Neuronal stem cell (in vitro differentiated cells): Measurements from ENCODE around the gene CBL.

ENCODE experiments used
- DNase-seq: peaks from one replicate; pipeline ENCODE4 v3.0.0-alpha.2; 2013; ENCODE audit warnings: low spot score
- H2AFZ ChIP-seq: one replicate; pipeline ENCODE4 v1.6.1; 2013; ENCODE audit warnings: mild to moderate bottlenecking, low read length, inconsistent platforms
- H2AK5ac ChIP-seq: 2 replicates; pipeline ENCODE4 v1.6.1; 2013; ENCODE audit warnings: low read depth, mild to moderate bottlenecking, inconsistent platforms, low read length, moderate library complexity, mixed read lengths
- H2BK120ac ChIP-seq: 2 replicates; pipeline ENCODE4 v1.6.1; 2013; ENCODE audit warnings: low read depth, mild to moderate bottlenecking, inconsistent platforms, low read length, moderate library complexity, mixed read lengths
- H2BK12ac ChIP-seq: one replicate; pipeline ENCODE4 v1.6.1; 2013; ENCODE audit warnings: low read length, inconsistent platforms
- H2BK15ac ChIP-seq: 2 replicates; pipeline ENCODE4 v1.6.1; 2013; ENCODE audit warnings: mild to moderate bottlenecking, low read length, inconsistent platforms, mixed read lengths
- H2BK5ac ChIP-seq: one replicate; pipeline ENCODE4 v1.6.1; 2013; ENCODE audit warnings: inconsistent platforms, mild to moderate bottlenecking, low read length, moderate library complexity
- H3K14ac ChIP-seq: one replicate; pipeline ENCODE4 v1.6.1; 2013; ENCODE audit warnings: low read length, inconsistent platforms
- H3K18ac ChIP-seq: 2 replicates; pipeline ENCODE4 v1.6.1; 2013; ENCODE audit warnings: low read length, inconsistent platforms
- H3K23ac ChIP-seq: 2 replicates; pipeline ENCODE4 v1.6.1; 2013; ENCODE audit warnings: low read depth, mild to moderate bottlenecking, mixed read lengths, low read length, inconsistent platforms; ENCODE audit not compliant: poor library complexity
- H3K27ac ChIP-seq: replicated peaks from 3 replicates; pipeline ENCODE4 v1.5.1; 2013; ENCODE audit warnings: low read length, inconsistent platforms
- H3K27me3 ChIP-seq, 3 experiments: 2 replicates each; pipeline ENCODE4 v1.6.1; 2013; ENCODE audit warnings: low read length in 3 of 3, mild to moderate bottlenecking in 2 of 3, inconsistent platforms in 1 of 3, low read depth in 1 of 3, mixed read lengths in 1 of 3, moderate library complexity in 1 of 3; ENCODE audit not compliant: control insufficient read depth in 3 of 3, insufficient read depth in 3 of 3
- H3K36me3 ChIP-seq, 2 donors: replicated peaks in 1 of 2; 2 replicates each; pipeline ENCODE4 v1.6.1; 2013; ENCODE audit warnings: low read length in 2 of 2; ENCODE audit not compliant: control insufficient read depth in 2 of 2, insufficient read depth in 2 of 2
- H3K4ac ChIP-seq: 2 replicates; pipeline ENCODE4 v1.6.1; 2013; ENCODE audit warnings: inconsistent platforms, mild to moderate bottlenecking, low read length, moderate library complexity
- H3K4me1 ChIP-seq, 2 donors: 1 replicate in 1 of 2; 2 replicates in 1 of 2; pipeline ENCODE4 v1.6.1; 2013; ENCODE audit warnings: low read length in 2 of 2, low read depth in 1 of 2; ENCODE audit not compliant: control insufficient read depth in 2 of 2, insufficient read depth in 1 of 2
- H3K4me2 ChIP-seq: one replicate; pipeline ENCODE4 v1.6.1; 2013; ENCODE audit warnings: mild to moderate bottlenecking, low read length, inconsistent platforms; ENCODE audit not compliant: insufficient read depth, poor library complexity, severe bottlenecking
- H3K4me3 ChIP-seq, 2 donors: 2 replicates each; pipeline ENCODE4 v1.5.1; 2013; ENCODE audit warnings: low read length in 2 of 2, mild to moderate bottlenecking in 2 of 2, inconsistent platforms in 1 of 2, moderate library complexity in 1 of 2
- H3K79me1 ChIP-seq: one replicate; pipeline ENCODE4 v1.6.1; 2013; ENCODE audit warnings: low read depth, mild to moderate bottlenecking, inconsistent platforms, low read length, moderate library complexity
- H3K9ac ChIP-seq: one replicate; pipeline ENCODE4 v1.6.1; 2013; ENCODE audit warnings: mild to moderate bottlenecking, low read depth, low read length, inconsistent platforms; ENCODE audit not compliant: poor library complexity
- H3K9me3 ChIP-seq, 2 donors: replicated peaks in 1 of 2; 2 replicates each; pipeline versions ENCODE3 to v1.6.1; 2013; ENCODE audit warnings: low read length in 2 of 2, mild to moderate bottlenecking in 2 of 2, inconsistent platforms in 1 of 2, low read depth in 1 of 2, mixed read lengths in 1 of 2, moderate library complexity in 1 of 2; ENCODE audit not compliant: control insufficient read depth in 2 of 2, insufficient read depth in 1 of 2
- H4K8ac ChIP-seq: one replicate; pipeline ENCODE4 v1.6.1; 2013; ENCODE audit warnings: low read depth, mild to moderate bottlenecking, inconsistent platforms, low read length, moderate library complexity
- H4K91ac ChIP-seq: one replicate; pipeline ENCODE4 v1.6.1; 2013; ENCODE audit warnings: low read length, low read depth, mild to moderate bottlenecking, inconsistent platforms; ENCODE audit not compliant: poor library complexity
- WGBS, 2 donors: extraction: QIAGEN DNeasy Blood & Tissue Kit; methylation state at CpG; one replicate each; pipeline ENCODE4 v1.1.7; 2013; ENCODE audit warnings: missing lambda C conversion rate in 2 of 2, mixed read lengths in 1 of 2; ENCODE audit not compliant: insufficient read length in 2 of 2, insufficient replicate concordance in 1 of 2; ENCODE audit errors: extremely low coverage in 2 of 2; 5-methylcytosine and 5-hydroxymethylcytosine counted together

The CBL gene

GRCh38 chr11:119258180-119258579 lies 52.0 kb downstream of the CBL start:
- H3K36me3 ChIP-seq = peaks cover 0 to 6% of the 10 kb centered on the region in 2 donors
- no peak overlapping the region for H2BK120ac ChIP-seq
- H3K4me2 ChIP-seq = no peak overlapping the region
- H3K14ac ChIP-seq = no peak overlapping the region
- DNase-seq = no peak
- H4K8ac ChIP-seq = no peak overlapping the region
- H3K27ac ChIP-seq = no peak overlapping the region
- no peak overlapping the region for H3K4me3 ChIP-seq
- no peak overlapping the region for H2BK15ac ChIP-seq
- H3K9me3 ChIP-seq = no peaks in the 10 kb centered on the region
- no peak overlapping the region for H2BK5ac ChIP-seq
- H2AK5ac ChIP-seq = no peak overlapping the region
- H2BK12ac ChIP-seq = no peak overlapping the region
- H3K27me3 ChIP-seq = no peaks in the 10 kb centered on the region
- H2AFZ ChIP-seq = no peak overlapping the region
- no peak overlapping the region for H3K18ac ChIP-seq
- H3K4me1 ChIP-seq = peaks cover 0 to 1% of the 10 kb centered on the region in 2 donors
- H3K4ac ChIP-seq = no peak overlapping the region
- H3K79me1 ChIP-seq = peaks cover 3% of the 10 kb centered on the region
- WGBS, 2 donors = no CpG with 5 or more reads among the region's 5 CpGs
- no peak overlapping the region for H4K91ac ChIP-seq
- H3K23ac ChIP-seq = peak overlapping the region; percentile 25
- H3K9ac ChIP-seq = no peak overlapping the region

DNA sequence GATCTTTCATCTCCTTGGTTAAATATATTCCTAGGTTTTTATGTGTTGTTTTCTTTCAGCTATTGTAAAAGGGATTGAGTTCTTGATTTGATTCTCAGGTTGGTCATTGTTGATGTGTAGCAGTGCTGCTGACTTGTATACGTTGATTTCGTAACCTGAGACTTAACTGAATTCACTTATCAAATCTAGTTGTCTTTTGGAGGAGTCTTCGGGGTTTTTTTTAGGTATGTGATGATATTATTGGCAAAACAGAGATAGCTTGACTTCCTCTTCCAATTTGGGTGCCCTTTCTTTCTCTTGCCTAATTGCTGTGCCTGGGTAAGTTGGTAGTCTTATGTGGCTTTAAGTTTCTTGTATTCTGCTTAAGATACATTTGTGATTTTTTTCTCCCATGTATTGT lies 52.8 kb downstream of the CBL start:
- H2BK5ac ChIP-seq = no peak overlapping the region
- H3K36me3 ChIP-seq = peaks cover 0 to 6% of the 10 kb centered on the region in 2 donors
- H2AFZ ChIP-seq = no peak overlapping the region

GRCh38 chr11:119262668-119263351 lies 56.7 kb downstream of the CBL start:
- no peaks in the 10 kb centered on the region for H3K27me3 ChIP-seq
- H2BK5ac ChIP-seq = no peak overlapping the region
- no peak overlapping the region for H2AFZ ChIP-seq
- no peak for DNase-seq
- no CpG with 5 or more reads among the region's 5 CpGs for WGBS, 2 donors
- no peaks in the 10 kb centered on the region for H3K36me3 ChIP-seq
- H2BK15ac ChIP-seq = no peak overlapping the region
- H3K4me2 ChIP-seq = no peak overlapping the region
- peaks cover 5% of the 10 kb centered on the region for H3K79me1 ChIP-seq
- no peak overlapping the region for H3K4me3 ChIP-seq
- H4K8ac ChIP-seq = no peak overlapping the region
- no peak overlapping the region for H3K27ac ChIP-seq
- no peak overlapping the region for H2BK120ac ChIP-seq
- no peak overlapping the region for H2AK5ac ChIP-seq
- no peak overlapping the region for H3K23ac ChIP-seq
- H2BK12ac ChIP-seq = no peak overlapping the region
- H3K9ac ChIP-seq = no peak overlapping the region
- H3K14ac ChIP-seq = no peak overlapping the region
- H3K4me1 ChIP-seq = peaks cover 0 to 1% of the 10 kb centered on the region in 2 donors
- no peaks in the 10 kb centered on the region for H3K9me3 ChIP-seq
- no peak overlapping the region for H3K4ac ChIP-seq
- H4K91ac ChIP-seq = no peak overlapping the region
- H3K18ac ChIP-seq = no peak overlapping the region

More for the DNA sequence above, 52.8 kb downstream of the CBL start:
- Histone ChIP-seq H2BK120ac (no peak overlapping the region), H2BK12ac (no peak overlapping the region), H3K14ac (no peak overlapping the region), H3K4me1 (peaks cover 0 to 1% of the 10 kb centered on the region in 2 donors), H3K27ac (no peak overlapping the region), H3K27me3 (no peaks in the 10 kb centered on the region), H3K4ac (no peak overlapping the region), H3K18ac (no peak overlapping the region), H3K9me3 (no peaks in the 10 kb centered on the region), H2AK5ac (no peak overlapping the region), H3K23ac (no peak overlapping the region), H2BK15ac (no peak overlapping the region), H4K91ac (no peak overlapping the region), H3K79me1 (peaks cover 3% of the 10 kb centered on the region), H3K4me3 (no peak overlapping the region), H4K8ac (no peak overlapping the region), H3K9ac (no peak overlapping the region), H3K4me2 (no peak overlapping the region)
- DNase-seq = no peak
- WGBS, 2 donors = no CpG with 5 or more reads among the region's 3 CpGs

DNA sequence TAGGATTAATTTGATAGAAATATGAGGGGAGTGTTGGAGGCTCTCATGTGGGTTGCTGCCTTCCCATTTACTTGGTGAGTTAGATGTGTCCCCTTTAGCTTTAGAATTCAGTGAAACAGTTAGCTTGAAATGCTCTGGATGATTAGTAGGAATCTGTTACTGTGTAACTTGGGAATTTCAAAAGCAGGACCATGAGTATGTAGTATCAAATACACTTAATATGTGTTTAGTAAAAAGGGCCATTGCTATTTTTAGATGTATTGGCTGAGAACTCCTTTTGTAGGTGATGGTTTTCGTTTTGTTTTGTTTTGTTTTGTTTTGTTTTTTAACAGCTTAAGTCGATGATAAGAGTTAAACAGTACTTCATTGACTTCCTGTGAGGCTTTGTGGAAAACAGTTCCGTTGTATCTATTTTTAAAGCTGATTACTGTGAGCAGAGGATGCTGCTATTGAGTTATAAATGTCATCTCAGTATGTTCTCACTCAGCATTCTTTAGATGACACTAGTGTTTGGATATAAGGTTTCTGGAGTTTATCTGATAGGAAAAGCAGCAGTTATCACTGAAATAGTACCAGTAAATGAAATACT lies 57.3 kb downstream of the CBL start:
- peaks cover 2% of the 10 kb centered on the region for H3K79me1 ChIP-seq
- no peak overlapping the region for H3K4me2 ChIP-seq
- no peak overlapping the region for H3K27ac ChIP-seq
- H2AK5ac ChIP-seq = no peak overlapping the region
- no peak overlapping the region for H2BK15ac ChIP-seq
- H3K36me3 ChIP-seq = no peaks in the 10 kb centered on the region
- H3K14ac ChIP-seq = no peak overlapping the region
- H3K18ac ChIP-seq = no peak overlapping the region
- no peak overlapping the region for H2BK120ac ChIP-seq
- H3K4ac ChIP-seq = no peak overlapping the region
- no peaks in the 10 kb centered on the region for H3K4me1 ChIP-seq
- H2BK5ac ChIP-seq = no peak overlapping the region
- H3K9ac ChIP-seq = no peak overlapping the region
- WGBS, 2 donors = 100% methylated on average over 1 of the region's 3 CpGs; no CpG with 5 or more reads in 1 of the 2 donors
- no peaks in the 10 kb centered on the region for H3K9me3 ChIP-seq
- no peak for DNase-seq
- H3K27me3 ChIP-seq = no peaks in the 10 kb centered on the region
- H3K4me3 ChIP-seq = no peak overlapping the region
- H4K91ac ChIP-seq = no peak overlapping the region
- H2AFZ ChIP-seq = no peak overlapping the region
- H3K23ac ChIP-seq = no peak overlapping the region
- H4K8ac ChIP-seq = no peak overlapping the region
- H2BK12ac ChIP-seq = no peak overlapping the region
